DMS 273 treated with DMSO at 0.1 percent for 48 hours (cell line): ENCODE measurements around the gene GTSE1.

Source experiments
- DNase-seq: peaks from one replicate; lab custom pipeline; 2025; lab: John Stamatoyannopoulos, UW

The GTSE1 gene

DNA sequence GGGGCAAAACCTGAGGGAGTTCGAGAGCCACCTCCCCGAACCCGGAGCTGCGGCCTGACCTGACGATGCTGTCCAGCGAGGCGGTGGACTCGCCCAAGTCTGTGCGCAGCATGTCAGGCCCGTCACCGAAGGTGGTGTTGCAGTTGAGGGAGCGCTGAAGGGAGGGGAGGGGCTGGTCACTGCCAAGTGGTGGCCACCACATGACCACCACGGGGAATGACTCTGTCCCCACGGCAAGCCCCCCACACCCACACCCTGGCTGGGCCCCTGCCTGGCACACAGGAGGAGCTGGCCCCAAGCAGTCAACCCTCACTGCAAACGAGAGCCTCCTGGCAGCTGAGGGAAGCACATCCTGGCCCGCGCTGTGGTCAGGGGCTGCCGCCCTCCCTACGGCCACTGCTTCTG lies 69.7 kb downstream of the GTSE1 start:
- DNase-seq, result no peak

DNA sequence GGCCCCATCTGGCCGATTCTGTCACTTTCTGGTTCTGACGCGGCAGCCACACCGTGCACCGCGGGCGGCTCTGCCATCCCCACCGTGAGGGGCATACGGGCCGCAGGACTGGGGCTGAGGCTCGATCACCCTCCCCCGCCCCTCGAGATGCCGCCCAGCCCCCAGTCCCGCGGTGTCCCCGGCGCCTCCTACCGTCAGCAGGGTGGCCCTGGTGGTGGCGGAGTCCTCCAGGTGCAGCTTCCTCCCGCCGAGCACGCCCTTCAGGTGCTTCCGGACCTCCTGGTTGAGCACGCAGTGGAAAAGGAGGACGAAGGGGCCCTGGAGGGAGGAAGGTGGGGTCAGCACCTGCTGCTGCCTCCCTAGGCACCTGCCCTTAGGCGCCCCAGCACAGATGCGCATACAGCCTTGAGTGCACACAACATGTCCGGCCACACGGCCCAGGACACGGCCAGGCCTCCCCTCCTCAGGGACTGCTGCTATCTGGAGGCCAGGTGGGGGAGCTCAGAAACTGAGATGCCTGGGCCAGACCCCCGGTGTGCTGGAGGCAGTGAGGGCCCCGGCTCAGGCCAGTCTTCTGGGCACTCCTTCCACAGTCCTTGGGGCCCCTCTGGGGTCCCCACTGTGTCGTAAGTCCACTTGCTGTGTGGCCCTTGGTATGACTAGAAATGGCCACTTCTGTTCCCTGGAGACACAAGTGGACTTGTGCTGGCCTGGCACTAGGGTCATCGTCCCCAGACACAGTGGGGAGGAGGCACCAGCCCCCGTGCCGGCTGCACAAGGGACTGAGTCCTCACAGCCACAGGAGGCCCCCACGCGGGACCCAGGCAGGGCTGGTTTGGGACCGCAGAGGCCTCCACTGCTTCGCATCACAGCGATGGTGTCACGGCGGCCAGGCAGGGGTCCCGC lies 70.4 kb downstream of the GTSE1 start:
- DNase-seq, result no peak

DNA sequence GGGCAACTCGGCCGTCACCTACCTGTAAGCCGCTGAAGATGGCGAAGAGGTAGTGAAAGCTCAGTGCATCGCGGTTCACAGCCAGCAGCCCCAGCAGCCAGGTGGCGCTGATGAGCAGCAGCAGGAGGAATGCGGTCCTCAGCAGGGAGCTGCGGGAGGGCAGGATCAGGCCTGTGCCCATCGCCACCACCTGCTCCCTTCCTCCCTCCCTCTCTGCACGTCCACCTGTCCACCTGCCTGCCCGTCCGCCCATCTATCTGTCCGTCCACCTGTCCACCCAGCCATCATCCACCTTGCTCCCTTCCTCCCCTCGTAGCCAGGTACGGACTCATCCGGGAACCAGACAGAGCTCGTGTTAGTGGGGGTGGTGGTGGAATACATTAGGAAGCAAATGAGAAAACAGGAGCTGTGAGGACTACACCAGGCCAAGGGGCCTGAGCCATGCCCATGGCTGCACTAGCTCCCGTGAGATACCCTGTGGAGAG lies 71.1 kb downstream of the GTSE1 start:
- DNase-seq, result no peak

DNA sequence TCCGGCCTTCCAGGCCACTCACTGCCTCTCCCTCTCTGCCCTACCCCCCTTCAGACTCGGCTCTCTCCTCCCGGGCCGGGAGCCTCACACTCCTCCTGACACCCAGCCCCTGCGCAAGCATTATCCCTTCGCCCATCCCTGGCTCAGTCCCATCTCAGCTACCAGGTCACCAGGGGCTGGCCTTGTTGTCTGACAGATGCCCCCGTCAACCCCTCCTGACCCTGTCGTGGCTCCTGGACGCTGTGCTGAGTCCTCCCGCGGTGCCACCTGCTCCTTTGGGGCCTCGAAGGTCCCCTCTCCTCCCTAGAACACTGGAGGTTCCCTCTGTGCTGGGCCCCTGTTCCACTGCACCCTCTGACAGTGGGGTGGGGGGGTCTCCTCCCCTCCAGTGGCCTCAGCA lies 71.8 kb downstream of the GTSE1 start:
- DNase-seq, result no peak

DNA sequence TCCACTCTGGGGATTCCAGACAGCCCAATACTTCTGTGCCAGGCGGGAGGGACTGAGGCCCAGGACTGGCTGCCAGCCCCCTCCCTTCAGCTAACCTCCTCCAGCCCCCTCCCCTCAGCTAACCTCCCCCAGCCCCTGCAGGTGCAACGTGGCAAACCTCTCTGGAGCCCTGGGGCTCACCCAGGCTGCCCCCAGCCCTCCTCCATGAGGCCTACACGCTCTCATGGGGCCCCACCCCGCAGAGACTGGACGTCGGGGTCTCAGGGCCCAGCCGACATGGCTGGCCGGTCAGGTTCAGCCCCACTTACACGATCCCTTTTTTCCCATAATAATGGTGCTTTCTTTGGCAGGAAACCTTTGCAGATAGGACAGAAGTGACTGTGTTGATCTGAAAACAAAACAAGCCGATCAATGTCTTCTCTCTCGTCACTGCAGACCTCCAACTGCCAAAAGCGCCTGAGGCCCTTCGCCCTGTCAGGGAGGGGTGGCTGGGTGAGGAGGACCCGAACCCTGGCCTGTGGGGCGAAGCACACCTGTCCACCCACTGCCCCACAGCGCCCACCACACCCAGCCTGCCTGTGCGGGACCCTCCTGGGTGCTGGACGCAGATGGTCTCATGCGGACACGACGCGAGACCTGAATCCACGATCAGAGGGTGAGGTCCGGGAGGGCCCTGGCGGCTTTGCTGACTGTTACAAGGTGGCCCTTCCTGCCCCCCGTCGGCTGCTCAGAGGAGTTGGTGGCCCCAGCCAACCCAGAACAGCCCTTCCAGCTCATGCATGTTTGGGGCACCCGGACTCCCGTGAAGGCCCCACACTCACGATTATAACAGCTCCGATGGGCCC lies 72.4 kb downstream of the GTSE1 start:
- no peak for DNase-seq

DNA sequence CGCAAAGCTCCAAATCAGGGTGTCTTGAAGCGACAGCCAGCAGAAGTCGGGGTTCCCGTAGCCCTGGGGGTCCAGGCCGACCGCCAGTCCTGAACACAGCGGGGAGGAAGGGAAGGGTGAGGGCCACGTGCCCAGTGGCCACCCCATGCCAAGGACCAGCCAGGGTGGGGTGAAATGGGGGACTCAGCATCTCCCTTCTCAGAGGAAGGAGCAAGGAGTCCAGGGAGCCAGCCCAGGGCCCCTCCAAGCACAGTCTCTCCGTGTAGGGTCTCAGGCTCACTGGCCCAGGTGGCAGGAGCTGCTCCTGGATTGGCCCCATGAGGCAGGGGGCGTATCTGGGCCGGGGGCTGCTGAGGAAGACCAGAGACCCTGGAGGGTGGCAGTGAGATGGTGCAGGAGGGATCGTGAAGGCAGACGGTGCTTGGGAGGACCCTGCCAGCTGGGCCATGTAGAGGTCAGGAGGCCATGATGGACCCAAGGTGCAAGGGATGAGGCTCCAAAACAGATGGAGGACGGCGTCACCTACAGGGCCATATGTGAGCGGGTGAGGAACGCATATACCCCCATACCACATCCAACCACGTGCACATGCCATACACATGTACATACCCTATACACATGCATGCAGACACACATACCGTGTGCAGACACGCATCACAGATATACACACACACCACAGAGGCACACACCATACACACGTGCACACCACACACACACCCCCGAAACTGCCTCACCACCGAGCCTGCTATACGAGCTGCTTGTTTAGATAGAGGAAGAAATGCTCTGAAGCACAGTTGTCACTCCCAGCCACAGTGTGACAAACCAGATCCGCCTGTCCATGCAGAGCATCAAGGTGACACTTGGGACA lies 73.3 kb downstream of the GTSE1 start:
- no peak for DNase-seq

DNA sequence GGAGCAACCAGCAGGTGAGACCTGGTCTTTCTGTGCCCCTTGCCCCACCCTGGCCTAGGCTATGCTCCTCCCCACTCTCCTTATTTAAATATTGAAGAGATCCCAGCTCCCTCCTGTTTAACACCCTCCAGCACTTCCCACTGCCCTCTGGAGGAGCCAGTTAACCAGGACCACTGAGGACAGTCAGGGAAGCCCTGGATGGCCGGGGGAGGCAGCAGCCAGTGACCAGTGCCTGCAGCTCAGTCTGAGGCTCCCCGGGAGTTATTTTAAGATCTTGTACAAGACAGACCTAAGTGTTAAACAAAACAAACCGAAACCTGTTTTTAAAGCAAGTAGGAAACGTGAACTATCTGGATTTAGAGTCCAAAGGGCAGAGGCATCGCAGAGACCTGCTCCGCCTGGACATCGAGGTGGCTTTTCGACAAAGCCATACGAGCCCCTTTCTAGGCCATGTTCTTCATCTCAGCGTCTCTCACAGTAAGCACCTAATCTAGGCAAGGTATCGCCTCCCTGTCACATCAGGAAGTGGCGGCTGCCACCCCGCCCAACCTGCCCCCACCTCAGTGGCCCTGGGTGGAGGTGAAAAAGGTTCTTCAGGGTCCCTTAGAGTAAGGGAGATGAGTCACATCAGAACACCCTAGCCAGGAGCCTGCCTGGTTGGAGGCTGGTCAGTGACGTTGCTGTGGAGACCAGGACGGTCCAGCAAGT lies 74.1 kb downstream of the GTSE1 start:
- no peak for DNase-seq

DNA sequence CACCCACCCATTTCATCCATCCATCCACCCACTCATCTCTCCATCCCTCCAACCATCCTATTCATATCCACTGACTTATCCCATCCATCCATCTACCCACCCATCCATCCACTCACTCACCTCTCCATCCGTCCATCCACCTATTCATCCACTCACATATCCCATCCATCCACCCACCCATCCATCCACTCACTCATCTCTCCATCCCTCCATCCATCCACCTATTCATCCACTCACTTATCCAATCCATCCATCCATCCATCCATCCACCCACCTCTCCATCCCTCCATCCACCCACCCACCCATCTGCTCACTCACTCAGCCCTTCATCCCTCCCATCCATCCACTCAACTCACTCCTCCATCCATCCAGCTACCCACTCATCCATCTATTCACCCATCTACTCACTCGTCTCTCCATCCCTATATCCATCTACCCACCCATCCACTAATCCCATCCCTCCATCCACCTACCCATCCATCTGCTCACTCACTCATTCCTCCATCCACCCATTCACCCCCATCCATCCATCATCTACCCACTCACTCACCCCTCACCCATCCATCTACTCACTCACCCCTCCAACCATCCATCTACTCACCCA lies 75.1 kb downstream of the GTSE1 start:
- DNase-seq, result no peak

DNA sequence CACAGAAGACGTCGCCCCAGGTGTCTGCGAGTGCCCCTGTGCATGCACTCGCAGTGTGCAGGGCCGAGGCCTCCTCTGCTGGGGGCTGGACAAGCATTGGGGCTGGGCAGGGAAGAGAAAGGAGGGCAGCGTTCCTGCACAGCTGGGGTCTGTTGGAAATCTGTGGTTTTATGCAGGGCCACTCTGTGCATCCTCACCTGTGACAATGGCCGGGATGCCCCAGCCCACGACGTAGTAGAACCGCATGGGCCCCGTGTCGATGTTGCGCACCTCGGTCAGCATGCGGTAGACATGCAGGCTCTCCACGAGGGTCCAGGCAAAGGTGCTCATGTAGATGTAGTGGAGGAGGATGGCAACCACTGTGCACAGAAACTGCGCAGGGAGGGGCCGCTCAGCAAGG lies 76.0 kb downstream of the GTSE1 start:
- DNase-seq, result no peak

DNA sequence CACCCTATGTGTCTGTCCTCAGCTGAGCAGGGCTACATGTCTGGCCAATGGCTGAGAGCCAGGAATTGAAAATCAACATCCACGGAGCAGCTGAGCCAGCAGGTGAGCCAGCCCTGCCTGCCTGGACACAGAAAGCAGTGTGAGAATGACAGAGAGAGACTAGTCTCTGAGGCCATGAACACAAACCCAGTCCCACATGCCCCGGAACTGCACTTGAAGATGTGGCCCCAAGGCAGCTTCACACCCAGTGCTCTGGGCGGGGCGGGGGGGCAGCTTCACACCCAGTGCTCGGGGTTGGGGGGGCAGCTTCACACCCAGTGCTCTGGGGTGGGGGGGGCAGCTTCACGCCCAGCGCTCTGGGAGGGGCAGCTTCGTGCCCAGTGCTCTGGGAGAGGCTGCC lies 76.5 kb downstream of the GTSE1 start:
- no peak for DNase-seq

DNA sequence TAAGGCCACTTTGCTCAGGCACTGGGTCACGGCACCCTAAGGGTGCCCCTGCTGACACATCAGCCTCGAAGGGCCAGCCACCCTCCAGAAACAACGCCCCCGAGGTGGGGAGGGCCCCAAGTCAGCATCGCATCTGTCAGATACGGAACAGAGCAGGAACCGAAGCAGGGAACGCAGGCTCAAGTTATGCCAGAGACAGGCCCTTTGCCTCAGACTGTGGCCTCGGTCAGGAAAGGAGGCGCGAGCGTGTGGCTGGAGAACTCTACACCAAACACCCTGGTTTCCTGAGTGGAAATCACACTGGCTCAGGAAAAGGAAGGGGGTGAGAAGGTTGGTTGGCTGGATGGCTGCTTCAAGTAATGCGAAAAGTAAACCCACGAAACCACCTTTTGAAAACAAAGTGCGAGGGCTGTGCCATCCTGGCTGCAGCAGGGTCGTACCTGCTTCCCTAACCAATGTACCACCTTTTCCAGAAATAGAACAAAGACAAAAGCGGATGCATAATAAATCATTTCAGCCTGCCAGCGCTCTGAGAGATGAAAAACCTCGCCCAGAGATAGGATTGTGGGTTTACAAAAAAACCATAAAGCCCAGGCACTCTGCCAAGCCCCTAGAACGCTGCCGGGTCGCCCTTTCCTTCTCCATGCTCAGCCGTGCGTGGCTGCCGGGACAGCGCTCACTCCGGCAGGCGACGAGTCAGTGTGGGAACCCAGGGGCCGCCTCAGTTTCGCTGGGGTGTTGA lies 77.4 kb downstream of the GTSE1 start:
- no peak for DNase-seq

DNA sequence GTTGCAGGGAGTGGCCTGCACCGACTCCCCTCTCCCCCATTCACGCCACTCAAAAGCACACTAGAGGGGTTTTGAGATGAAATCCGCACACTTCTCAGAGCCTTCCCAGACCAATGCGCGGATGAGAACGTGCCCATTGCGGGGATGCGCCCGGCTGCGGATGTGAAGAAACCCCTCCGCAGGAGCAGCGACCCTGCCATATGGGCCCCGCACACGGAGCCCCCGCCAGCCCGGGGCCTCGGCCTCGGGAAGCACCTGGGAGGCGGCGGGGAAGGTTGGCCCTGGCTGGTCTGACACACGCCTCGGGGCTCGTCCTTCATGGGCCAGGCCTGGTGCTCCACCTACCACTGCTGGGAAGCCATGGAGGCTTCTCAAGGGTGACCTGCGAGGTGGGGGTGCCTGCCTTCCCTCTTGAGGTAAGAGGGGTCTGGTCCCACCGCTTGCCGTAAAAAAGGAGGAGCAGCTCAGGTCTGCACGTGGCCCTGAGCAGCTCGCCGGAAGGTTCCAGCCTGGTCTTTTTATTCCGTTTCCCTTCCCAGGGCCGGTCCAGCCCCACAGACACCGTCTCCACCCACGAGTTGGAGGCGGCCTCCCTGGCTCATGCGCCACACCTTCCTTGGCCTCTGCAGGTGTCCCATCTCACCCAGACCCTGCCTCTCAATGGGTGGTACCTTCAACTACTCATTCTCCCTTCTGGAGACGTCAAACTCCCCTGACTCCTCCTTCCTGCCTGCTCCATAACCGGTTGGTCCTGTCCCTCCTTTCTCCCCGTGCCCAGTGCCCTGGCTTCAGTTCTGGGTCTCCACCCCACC lies 78.2 kb downstream of the GTSE1 start:
- DNase-seq, result no peak

DNA sequence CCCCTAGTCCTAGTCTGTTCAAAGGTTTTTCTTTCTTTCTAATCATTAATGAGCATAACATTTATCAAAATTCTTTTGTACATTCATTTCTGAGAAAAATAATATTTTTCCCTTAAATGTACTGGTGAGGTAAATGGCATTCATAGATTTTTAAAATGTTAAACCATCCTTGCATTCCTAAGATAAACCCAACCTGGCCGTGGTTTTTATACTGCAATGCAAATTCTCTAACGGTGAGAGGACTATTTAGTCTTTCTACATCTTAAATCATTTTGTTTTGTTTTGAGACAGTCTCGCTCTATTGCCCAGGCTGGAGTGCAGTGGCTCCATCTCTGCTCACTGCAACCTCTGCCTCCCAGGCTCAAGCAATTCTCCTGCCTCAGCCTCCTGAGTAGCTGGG lies 79.4 kb downstream of the GTSE1 start:
- no peak for DNase-seq

DNA sequence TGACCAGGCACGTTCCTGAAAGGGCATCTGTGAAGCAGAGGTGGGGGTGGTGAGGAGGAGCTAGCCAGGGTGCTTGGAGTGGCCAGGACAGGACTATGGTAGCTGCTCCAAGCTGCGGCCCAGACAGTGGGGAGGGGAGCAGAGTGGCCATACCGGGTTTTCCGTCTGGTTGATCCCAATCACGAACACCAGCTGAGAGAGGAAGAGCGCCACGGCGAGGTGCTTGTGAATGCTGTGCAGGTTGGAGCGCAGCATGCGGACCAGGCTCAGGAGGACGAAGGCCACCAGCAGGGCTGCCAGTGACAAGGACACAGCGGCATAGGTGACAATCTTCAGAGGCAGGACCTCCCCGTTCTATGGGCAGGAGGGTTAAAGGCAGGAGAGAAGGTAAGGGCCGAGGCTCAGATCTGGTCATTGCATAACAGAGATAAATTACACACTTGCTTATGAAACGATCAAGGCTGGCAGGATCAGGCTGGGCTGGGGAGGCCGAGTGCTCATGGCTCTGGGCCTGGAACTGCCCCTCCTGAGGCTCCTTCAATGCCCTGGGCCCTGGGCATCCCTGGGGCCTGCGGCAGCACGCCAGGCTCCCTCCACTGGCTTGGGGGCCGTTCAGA lies 80.3 kb downstream of the GTSE1 start:
- DNase-seq, result no peak

DNA sequence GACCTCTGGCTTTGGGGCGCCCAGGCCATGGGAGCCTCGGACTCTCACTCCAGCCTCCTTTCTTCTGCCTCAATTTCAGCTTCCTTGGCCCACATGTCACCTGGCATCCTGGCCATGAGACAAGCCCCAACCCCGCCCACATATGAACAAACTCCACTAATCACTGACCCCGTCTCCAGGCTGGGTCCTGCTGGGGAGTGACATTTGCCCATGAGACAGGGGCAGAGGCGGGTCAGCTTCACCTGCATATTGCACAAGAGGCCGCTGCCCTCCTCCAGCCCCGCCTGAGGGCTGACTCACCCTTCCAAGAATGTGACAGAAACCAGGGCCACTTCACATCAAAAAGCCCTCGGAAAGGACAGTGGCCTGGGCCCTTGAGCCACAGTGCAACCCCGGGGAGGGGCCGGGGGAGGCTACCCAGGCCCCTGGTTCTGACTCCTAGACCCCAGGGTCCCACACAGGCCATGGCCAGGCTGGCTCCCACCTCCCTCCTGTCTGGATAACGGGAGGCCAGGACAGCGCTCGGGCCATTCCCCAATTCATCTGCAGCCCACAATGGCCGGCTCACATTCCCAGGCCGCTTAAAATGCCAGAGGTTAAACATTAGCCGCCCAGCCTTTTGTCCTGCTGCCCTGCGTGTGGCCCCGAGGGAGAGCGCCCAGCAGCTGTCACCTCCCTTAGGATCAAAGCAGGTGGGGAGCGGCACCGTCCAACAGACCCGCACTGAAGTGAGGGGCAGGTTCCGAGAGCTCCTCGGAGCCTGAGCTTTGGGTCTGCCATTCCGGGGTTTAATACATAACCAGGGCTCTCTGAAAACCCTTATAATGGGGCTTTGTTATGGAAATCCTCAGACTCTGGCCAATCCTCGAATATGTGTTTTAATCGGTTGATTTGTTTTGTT lies 81.1 kb downstream of the GTSE1 start:
- no peak for DNase-seq

DNA sequence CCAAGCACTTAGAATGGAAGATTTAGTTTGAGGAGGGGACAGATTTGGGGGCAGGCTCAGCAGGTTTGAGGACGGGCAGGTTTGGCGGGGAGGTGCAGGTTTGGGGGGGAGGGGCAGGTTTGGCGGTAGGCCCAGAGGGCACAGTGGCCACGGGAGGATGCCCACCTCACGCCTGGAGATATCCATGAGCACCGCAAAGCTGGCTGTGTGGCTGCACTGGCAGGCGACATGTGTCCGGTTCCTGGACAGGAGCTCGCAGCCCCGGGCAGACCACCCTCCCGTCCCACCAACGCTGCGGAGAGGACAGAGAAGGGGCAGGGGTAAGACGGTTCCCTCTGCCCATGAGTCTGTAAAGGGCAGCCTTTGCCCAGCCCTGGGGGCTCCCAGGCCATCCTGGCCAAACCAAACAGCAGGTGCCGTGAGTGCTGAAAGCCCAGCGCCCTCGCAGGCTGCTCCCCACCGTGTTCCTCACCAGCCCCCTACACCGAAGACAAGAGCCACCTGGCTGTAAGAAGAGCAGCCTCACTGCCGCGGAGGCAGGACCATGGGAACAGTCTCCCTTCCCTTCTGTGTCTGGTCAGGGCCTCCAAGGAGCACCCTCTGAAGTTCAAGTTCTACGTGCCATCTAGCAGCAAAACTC lies 81.9 kb downstream of the GTSE1 start:
- DNase-seq, result no peak
